ENCODE results near the gene CTTN.

The CTTN gene

GRCh38 chr11:70478166-70478890, 80.0 kb downstream of the CTTN start:
- no peak for DNase-seq

- no peak for DNase-seq
These were observed 82.4 kb downstream of the CTTN start for GRCh38 chr11:70480711-70481110.

GRCh38 chr11:70481625-70482528, 83.5 kb downstream of the CTTN start:
- DNase-seq = no peak

- DNase-seq = no peak
These were observed 84.2 kb downstream of the CTTN start for GRCh38 chr11:70482529-70482917.

- no peak for DNase-seq
These were observed 84.9 kb downstream of the CTTN start for GRCh38 chr11:70483077-70483861.

- DNase-seq = no peak
These were observed 85.6 kb downstream of the CTTN start for GRCh38 chr11:70483917-70484316.

- no peak for DNase-seq
These were observed 87.1 kb downstream of the CTTN start for GRCh38 chr11:70485326-70486025.

GRCh38 chr11:70486026-70486415, 87.7 kb downstream of the CTTN start:
- no peak for DNase-seq

All from GF-D8 (cell line).